Measurements from ENCODE around the gene BIN1. TPM values are rescaled to one million over a fixed set of nuclear protein-coding genes. Genes with fewer than 3 reads are reported as not detected.

Gene BIN1
- total RNA-seq, 1 donor from 2014 or later: 62.5 TPM

DNA sequence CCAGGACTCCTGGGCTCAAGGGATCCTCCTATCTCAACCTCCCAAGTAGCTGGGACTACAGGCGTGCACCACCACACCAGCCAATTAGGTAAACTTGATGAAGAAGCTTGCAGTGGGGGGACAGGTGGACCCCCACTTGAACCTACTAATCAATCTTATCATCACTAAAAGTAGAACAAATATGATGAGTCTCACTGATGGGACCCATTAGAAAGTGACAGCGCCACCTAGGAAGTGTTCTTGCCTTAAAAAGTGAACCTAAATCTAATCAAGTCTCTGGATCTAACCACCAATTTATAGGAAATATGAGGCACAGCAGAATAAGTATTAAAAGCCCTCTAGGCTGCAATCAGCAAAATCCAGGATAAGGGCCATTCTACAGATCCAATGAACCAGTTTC is 79.2 kb downstream of the BIN1 start:
- Mint-ChIP-seq H3K4me3 (no peak overlapping the region), H3K4me1 (peaks cover 7% of the 10 kb centered on the region), H3K9me3 (peaks cover 10% of the 10 kb centered on the region), H3K27me3 (peaks cover 33% of the 10 kb centered on the region), H3K36me3 (ENCODE audit: low read depth) (no peaks in the 10 kb centered on the region), H3K27ac (no peak overlapping the region)
- DNase-seq (no peak), ATAC-seq (ENCODE audit: low read depth) (no peak)
- ChIA-PET POLR2A (no interaction called here), CTCF (no interaction called here)
- intact Hi-C loops (cut with micrococcal nuclease): no loop called here
- no peak for TF ChIP-seq CTCF (IDR thresholded peaks at IDR 0.05)

DNA sequence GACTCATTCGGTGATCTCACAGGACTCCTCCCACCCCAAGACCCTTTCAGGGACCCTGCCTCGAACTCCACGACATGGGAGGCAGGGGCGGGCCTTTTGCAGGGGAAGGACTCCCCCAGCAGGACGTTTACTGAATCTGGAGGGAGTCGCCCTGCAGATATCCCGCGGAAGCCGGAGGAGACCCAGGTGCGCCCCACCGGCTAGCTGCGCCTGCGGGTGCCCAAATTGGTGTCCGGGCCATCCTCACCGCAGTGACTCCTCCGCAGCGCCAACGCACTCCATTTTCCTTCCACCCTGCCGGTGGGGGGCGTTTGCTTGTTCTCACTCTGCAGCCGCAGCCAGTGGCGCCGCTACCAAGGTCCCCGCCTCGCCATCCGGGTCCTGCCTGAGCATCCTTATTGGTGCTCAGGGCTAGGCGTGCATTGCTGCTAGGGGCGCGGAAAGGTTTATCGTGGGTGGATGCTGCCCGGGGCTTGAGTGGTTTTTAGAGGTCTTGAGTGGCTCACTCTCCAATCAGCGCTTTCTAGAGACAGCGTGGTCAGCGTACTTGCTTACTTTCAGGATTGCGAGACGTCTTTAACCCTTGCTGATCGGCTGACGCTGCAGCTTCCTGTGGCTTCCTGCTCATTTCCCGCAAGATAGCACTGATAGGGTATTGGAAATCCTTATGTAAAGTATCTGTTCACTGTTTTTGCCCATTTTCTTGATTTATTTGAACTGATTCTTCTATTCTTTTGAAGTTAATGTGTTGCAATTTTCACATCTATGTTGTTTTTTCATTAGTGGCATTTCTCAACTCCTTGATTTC is 81.4 kb downstream of the BIN1 start:
- peak overlapping the region; percentile 78 for H3K4me3 Mint-ChIP-seq
- intact Hi-C loops (cut with micrococcal nuclease): no loop called here
- CTCF ChIA-PET: no interaction called here

DNA sequence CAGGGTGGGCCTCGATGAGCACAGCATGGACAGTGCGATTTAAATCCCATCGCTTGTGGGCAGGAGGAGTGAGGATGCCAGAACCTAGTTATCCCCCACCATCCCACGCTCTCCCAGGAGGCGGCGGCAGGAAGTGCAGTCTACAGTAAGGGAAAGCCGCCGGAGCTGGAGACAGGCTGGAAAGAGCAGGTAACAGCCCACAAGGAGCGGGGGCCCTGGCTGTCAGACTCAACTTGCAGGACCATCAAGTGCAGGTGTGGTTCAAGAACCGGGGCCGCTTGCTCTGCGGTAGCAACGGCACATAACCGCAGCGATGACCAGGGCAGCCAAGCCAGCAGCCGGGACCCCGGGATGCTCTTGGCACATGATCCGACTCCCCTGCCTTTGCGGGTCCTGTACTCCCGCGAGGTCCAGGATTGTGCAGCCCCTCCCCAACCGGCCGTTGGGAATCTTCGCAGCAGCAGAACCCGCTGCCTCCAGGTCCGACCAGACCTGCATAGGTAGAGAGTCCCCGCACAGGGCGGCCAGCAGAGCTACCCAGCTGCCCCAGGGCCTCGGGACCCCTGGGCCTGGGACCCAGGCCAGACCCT is 82.1 kb downstream of the BIN1 start:
- peaks cover 7% of the 10 kb centered on the region for H3K4me1 Mint-ChIP-seq
- TF ChIP-seq CTCF (IDR thresholded peaks at IDR 0.05): no peak
- POLR2A ChIA-PET: no interaction called here
- H3K36me3 Mint-ChIP-seq (ENCODE audit: low read depth): no peaks in the 10 kb centered on the region
- CTCF ChIA-PET: no interaction called here
- ATAC-seq (ENCODE audit: low read depth) (no peak), DNase-seq (no peak)
- H3K27ac Mint-ChIP-seq: no peak overlapping the region
- peaks cover 10% of the 10 kb centered on the region for H3K9me3 Mint-ChIP-seq
- H3K4me3 Mint-ChIP-seq: no peak overlapping the region
- H3K27me3 Mint-ChIP-seq: peaks cover 33% of the 10 kb centered on the region
- intact Hi-C loops (cut with micrococcal nuclease): no loop called here

More for the DNA sequence above, 81.4 kb downstream of the BIN1 start:
- peak; percentile 89 for ATAC-seq (ENCODE audit: low read depth)
- DNase-seq: peak; percentile 36
- Mint-ChIP-seq H3K27ac (no peak overlapping the region), H3K27me3 (peaks cover 33% of the 10 kb centered on the region), H3K9me3 (peaks cover 10% of the 10 kb centered on the region), H3K4me1 (peaks cover 7% of the 10 kb centered on the region), H3K36me3 (ENCODE audit: low read depth) (no peaks in the 10 kb centered on the region)
- POLR2A ChIA-PET: no interaction called here
- TF ChIP-seq CTCF (IDR thresholded peaks at IDR 0.05): no peak

DNA sequence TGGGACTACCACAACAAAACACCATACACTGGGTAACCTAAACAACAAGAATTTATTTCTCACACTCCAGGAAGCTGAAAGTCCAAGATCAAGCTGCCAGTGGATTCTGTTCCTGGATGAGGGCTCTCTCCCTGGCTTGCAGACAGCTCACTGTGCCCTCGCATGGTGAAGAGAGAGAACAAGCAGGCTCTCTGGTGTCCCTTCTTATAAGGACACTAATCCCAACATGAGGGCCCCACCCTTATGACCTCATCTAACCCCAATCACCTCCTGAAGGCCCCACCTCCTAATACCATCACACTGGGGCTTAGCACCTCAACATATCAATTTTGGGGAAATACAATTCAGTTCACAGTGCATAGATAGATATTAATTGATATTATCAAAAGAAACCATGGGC is 83.5 kb downstream of the BIN1 start:
- peaks cover 10% of the 10 kb centered on the region for H3K9me3 Mint-ChIP-seq
- intact Hi-C loops (cut with micrococcal nuclease): no loop called here
- ChIA-PET POLR2A (no interaction called here), CTCF (no interaction called here)
- H3K27ac Mint-ChIP-seq: no peak overlapping the region
- H3K4me1 Mint-ChIP-seq: peaks cover 7% of the 10 kb centered on the region
- ATAC-seq (ENCODE audit: low read depth): no peak
- peaks cover 34% of the 10 kb centered on the region for H3K27me3 Mint-ChIP-seq
- no peaks in the 10 kb centered on the region for H3K36me3 Mint-ChIP-seq (ENCODE audit: low read depth)
- TF ChIP-seq CTCF (IDR thresholded peaks at IDR 0.05): no peak
- H3K4me3 Mint-ChIP-seq: no peak overlapping the region
- DNase-seq: no peak

DNA sequence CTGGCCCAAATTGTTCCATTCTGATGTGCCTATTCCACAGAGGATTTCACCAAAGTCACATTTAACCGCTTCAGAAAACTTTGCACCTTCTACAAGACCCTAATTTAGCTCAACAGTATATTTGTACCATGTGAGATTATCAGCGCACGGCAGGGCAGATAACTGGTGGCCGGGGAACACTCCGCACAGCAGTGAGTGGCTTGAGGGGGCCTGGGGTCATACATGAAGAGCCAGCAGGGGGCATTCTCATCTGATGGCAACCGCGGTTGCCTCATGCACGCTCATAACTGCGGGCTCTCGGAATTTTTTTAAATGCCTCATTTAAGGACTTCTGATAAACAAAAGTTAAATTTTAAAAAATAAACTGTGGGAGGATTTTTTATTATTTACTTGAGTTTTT is 84.1 kb downstream of the BIN1 start:
- TF ChIP-seq CTCF (IDR thresholded peaks at IDR 0.05): no peak
- H3K27me3 Mint-ChIP-seq: peaks cover 29% of the 10 kb centered on the region

More for the DNA sequence above, 84.1 kb downstream of the BIN1 start:
- H3K36me3 Mint-ChIP-seq (ENCODE audit: low read depth): no peaks in the 10 kb centered on the region
- DNase-seq: no peak
- intact Hi-C loops (cut with micrococcal nuclease): no loop called here
- peaks cover 10% of the 10 kb centered on the region for H3K9me3 Mint-ChIP-seq
- ChIA-PET CTCF (no interaction called here), POLR2A (no interaction called here)
- H3K4me1 Mint-ChIP-seq: peaks cover 7% of the 10 kb centered on the region
- ATAC-seq (ENCODE audit: low read depth): no peak
- no peak overlapping the region for H3K27ac Mint-ChIP-seq
- H3K4me3 Mint-ChIP-seq: no peak overlapping the region

Measured in activated B cell treated with CpG ODN at 0.5 μM for 24 hours (primary cell).